ENCODE measurements around the gene NSUN2. TPM values are rescaled to one million over a fixed set of nuclear protein-coding genes. Genes with fewer than 3 reads are reported as not detected.

NSUN2 gene
- total RNA-seq, 4 donors from 2014 or later = 38.9 to 51.2 (median 50.6) TPM

- Histone ChIP-seq H3K4me3 (peak overlapping the region in 1 of 2 donors; percentile 44), H3K9me3 (no peaks in the 10 kb centered on the region), H3K4me1 (no peaks in the 10 kb centered on the region), H3K27me3 (no peaks in the 10 kb centered on the region), H3K27ac (no peak overlapping the region), H3K36me3 (no peaks in the 10 kb centered on the region)
- TF ChIP-seq POLR2A (IDR thresholded peaks at IDR 0.05) (no peak), CTCF (IDR thresholded peaks at IDR 0.05) (peak in 3 of 4 experiments; percentile 31 to 65 (median 60))
- DNase-seq = peak in 1 of 2 donors; percentile 43
- intact Hi-C loops (cut with DNase I; ENCODE audit: low total_unique reads) = no loop called here
Observed at GRCh38 chr5:6583049-6583880, 49.6 kb downstream of the NSUN2 start.

- Histone ChIP-seq H3K27ac (no peak overlapping the region), H3K36me3 (no peaks in the 10 kb centered on the region), H3K4me3 (peak overlapping the region in 1 of 2 donors; percentile 44), H3K9me3 (no peaks in the 10 kb centered on the region), H3K4me1 (no peaks in the 10 kb centered on the region), H3K27me3 (no peaks in the 10 kb centered on the region)
- no peak for TF ChIP-seq POLR2A (IDR thresholded peaks at IDR 0.05)
- TF ChIP-seq CTCF (IDR thresholded peaks at IDR 0.05) = no peak
- no peak for DNase-seq
- intact Hi-C loops (cut with DNase I; ENCODE audit: low total_unique reads) = no loop called here
Observed at GRCh38 chr5:6582507-6583048, 50.3 kb downstream of the NSUN2 start.

GRCh38 chr5:6581559-6582426, 51.1 kb downstream of the NSUN2 start:
- no peak for DNase-seq
- H3K36me3 ChIP-seq = no peaks in the 10 kb centered on the region
- intact Hi-C loops (cut with DNase I; ENCODE audit: low total_unique reads) = no loop called here

GRCh38 chr5:6581090-6581489, 51.8 kb downstream of the NSUN2 start:
- Histone ChIP-seq H3K27me3 (no peaks in the 10 kb centered on the region), H3K4me1 (no peaks in the 10 kb centered on the region), H3K27ac (no peak overlapping the region), H3K9me3 (no peaks in the 10 kb centered on the region), H3K4me3 (no peak overlapping the region), H3K36me3 (no peaks in the 10 kb centered on the region)
- intact Hi-C loops (cut with DNase I; ENCODE audit: low total_unique reads) = no loop called here
- no peak for DNase-seq
- TF ChIP-seq CTCF (IDR thresholded peaks at IDR 0.05) = no peak
- TF ChIP-seq POLR2A (IDR thresholded peaks at IDR 0.05) = no peak

More at GRCh38 chr5:6581559-6582426, 51.1 kb downstream of the NSUN2 start:
- H3K27me3 ChIP-seq = no peaks in the 10 kb centered on the region
- H3K9me3 ChIP-seq = no peaks in the 10 kb centered on the region
- no peaks in the 10 kb centered on the region for H3K4me1 ChIP-seq
- no peak overlapping the region for H3K27ac ChIP-seq
- TF ChIP-seq POLR2A (IDR thresholded peaks at IDR 0.05) = no peak
- no peak for TF ChIP-seq CTCF (IDR thresholded peaks at IDR 0.05)
- H3K4me3 ChIP-seq = no peak overlapping the region

Data from uterus (tissue), 4 donors.